HL-60 (cell line): ENCODE measurements around the gene DNAL1.

Experiments
- DNase-seq, 2 experiments: peaks; one replicate each; pipeline ENCODE4 v3.0.0-alpha.2; 2010 to 2020; ENCODE audit warnings: low read depth in 1 of 2, low spot score in 1 of 2
- H3K27ac ChIP-seq: fragments of 250-450 bp; sonication (Bioruptor Pico); replicated peaks from 2 replicates; pipeline ENCODE4 v1.5.1; 2020; ENCODE audit warnings: mild to moderate bottlenecking, moderate library complexity
- H3K27me3 ChIP-seq: fragments of 250-450 bp; sonication (Bioruptor Pico); 2 replicates; pipeline ENCODE4 v1.5.1; 2021; ENCODE audit warnings: mild to moderate bottlenecking, moderate library complexity; ENCODE audit not compliant: insufficient read depth, poor library complexity, severe bottlenecking
- H3K4me3 ChIP-seq: replicated peaks from 2 replicates; pipeline ENCODE4 v1.5.1; 2011; ENCODE audit warnings: mild to moderate bottlenecking, control low read depth, low read length; ENCODE audit not compliant: insufficient read depth
- CTCF ChIP-seq: IDR thresholded peaks from one replicate; pipeline ENCODE4 v1.5.1; 2011; ENCODE audit warnings: low read length, control low read depth, inconsistent platforms; ENCODE audit not compliant: insufficient read depth
- GABPA ChIP-seq: IDR thresholded peaks from 2 replicates; pipeline ENCODE4 v1.6.1; 2012; ENCODE audit warnings: low read depth
- POLR2AphosphoS5 ChIP-seq: IDR thresholded peaks from 2 replicates; pipeline ENCODE4 v1.6.1; 2012; ENCODE audit warnings: low read depth
- REST ChIP-seq: IDR thresholded peaks from 2 replicates; pipeline ENCODE4 v1.6.1; 2012; ENCODE audit warnings: low read depth; ENCODE audit not compliant: insufficient replicate concordance
- SPI1 ChIP-seq: IDR thresholded peaks from 2 replicates; pipeline ENCODE4 v1.6.1; 2012; ENCODE audit warnings: low read depth, mild to moderate bottlenecking, borderline replicate concordance

Gene DNAL1

GRCh38 chr14:73719361-73719760 is 74.6 kb downstream of the DNAL1 start:
- DNase-seq, result no peak
- TF ChIP-seq REST, result no peak
- TF ChIP-seq SPI1, result no peak
- no peak for TF ChIP-seq GABPA
- no peak for TF ChIP-seq POLR2AphosphoS5
- Histone ChIP-seq H3K27ac (no peak overlapping the region), H3K4me3 (no peak overlapping the region), H3K27me3 (no peaks in the 10 kb centered on the region)

- TF ChIP-seq GABPA (no peak), POLR2AphosphoS5 (no peak), SPI1 (no peak), REST (no peak), CTCF (no peak)
- DNase-seq, result no peak
These were observed 75.0 kb downstream of the DNAL1 start for GRCh38 chr14:73719791-73720190.

GRCh38 chr14:73720636-73721035 is 75.8 kb downstream of the DNAL1 start:
- no peak for DNase-seq
- no peak overlapping the region for H3K27ac ChIP-seq
- H3K27me3 ChIP-seq, result no peaks in the 10 kb centered on the region
- TF ChIP-seq SPI1 (no peak), REST (no peak), POLR2AphosphoS5 (no peak), GABPA (no peak), CTCF (no peak)
- no peak overlapping the region for H3K4me3 ChIP-seq

More at GRCh38 chr14:73719791-73720190, 75.0 kb downstream of the DNAL1 start:
- H3K27me3 ChIP-seq, result no peaks in the 10 kb centered on the region
- H3K27ac ChIP-seq, result no peak overlapping the region
- no peak overlapping the region for H3K4me3 ChIP-seq
